GM19043 (cell line): Measurements from ENCODE around the gene LOXL4.

Experiments
- ATAC-seq: cut with Tn5 transposase; IDR thresholded peaks from one replicate; pipeline ENCODE4 v1.9.1; 2021; ENCODE audit warnings: low read depth; ENCODE audit not compliant: unreplicated experiment

Gene LOXL4

DNA sequence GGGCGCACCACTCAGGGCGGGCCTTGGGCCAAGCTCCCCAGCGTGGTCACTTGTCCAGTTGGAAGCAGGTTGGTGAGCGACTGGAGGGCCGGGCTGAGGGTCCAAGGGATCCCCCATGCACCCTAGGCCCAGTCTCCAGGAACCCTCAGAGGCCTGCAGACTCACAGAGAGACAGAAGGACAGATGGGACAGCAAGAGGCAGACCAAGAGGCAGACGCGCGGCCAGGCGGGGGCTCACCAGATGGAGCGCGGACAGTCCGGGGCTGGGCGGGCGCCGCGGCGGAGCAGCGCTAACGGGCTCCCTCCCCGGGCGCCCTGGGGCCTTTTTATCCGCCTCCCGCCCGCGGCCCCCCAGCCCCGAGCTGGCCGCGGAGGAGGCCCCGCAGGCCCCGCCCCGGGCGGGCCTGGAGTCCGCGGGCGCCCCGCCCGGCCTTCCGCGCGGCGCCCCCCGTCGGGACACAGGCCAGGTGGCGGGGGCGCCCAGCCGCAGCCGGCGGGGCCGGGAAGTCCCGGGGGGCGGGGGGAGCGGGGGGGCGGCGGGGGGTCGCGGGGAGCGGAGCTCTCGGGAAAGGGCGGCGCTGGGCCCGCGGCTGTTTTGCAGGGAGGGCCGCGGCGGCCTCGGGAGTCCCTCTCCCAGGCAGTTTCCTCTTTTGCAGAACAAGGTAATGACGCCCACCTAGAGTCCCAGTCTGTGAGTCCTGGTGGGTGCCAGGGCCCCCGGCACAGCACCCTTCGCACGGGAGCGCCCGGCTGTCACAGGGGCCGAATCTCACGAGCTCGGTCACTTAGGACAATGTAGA lies at the start of gene LOXL4:
Gene LOXL4, minus strand, starts transcription at position 301 of the 800 bp plus-strand sequence. CDS start 5,175 bp downstream, outside the sequence.
- no peak for ATAC-seq

- no peak for ATAC-seq
Observed at GRCh38 chr10:98316661-98317060, 48.7 kb upstream of the LOXL4 start.

- ATAC-seq = no peak
Observed at GRCh38 chr10:98316170-98316569, 48.2 kb upstream of the LOXL4 start.

- no peak for ATAC-seq
Observed at GRCh38 chr10:98314532-98315284, 46.7 kb upstream of the LOXL4 start.

- ATAC-seq = no peak
Observed at GRCh38 chr10:98313598-98313997, 45.6 kb upstream of the LOXL4 start.

GRCh38 chr10:98312822-98313221 lies 44.8 kb upstream of the LOXL4 start:
- ATAC-seq = no peak

DNA sequence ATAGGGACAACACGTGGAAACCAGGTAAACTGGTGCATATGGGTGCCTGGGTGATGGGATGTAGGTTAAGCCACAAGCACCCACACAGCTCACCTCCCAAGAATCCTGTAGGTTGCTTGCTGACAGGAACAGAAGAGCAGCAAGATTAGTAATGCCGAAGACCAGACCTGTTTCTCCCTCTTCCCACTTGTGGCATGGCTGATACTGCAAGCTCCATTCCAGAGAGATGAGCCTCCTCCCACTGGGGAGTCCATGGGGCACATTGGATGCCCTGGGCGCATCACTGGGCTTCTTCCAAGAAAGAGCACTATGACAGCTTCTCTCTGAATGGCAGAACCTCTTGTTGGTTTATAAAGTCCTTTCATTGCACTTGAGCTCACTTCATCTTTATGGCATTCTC lies 44.4 kb upstream of the LOXL4 start:
- no peak for ATAC-seq

DNA sequence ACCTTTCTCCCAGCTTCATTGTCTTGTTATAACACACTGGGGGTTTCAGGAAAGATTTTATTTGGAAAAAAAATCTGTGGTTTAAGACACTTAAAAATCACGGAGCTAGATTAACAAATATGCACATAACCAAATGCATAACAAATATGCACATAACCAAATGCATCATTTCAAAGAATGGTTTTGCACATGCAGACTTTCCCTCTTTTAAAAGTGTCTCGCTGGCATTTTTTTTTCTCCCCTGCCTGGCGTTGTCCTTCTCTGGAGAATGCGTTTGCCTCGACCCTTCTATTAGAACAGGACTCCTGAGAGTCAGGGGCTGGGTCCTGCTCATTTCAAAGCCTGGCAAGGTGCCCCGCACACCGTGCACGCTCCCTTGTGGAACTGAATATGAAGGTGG lies 42.7 kb upstream of the LOXL4 start:
- ATAC-seq = no peak

DNA sequence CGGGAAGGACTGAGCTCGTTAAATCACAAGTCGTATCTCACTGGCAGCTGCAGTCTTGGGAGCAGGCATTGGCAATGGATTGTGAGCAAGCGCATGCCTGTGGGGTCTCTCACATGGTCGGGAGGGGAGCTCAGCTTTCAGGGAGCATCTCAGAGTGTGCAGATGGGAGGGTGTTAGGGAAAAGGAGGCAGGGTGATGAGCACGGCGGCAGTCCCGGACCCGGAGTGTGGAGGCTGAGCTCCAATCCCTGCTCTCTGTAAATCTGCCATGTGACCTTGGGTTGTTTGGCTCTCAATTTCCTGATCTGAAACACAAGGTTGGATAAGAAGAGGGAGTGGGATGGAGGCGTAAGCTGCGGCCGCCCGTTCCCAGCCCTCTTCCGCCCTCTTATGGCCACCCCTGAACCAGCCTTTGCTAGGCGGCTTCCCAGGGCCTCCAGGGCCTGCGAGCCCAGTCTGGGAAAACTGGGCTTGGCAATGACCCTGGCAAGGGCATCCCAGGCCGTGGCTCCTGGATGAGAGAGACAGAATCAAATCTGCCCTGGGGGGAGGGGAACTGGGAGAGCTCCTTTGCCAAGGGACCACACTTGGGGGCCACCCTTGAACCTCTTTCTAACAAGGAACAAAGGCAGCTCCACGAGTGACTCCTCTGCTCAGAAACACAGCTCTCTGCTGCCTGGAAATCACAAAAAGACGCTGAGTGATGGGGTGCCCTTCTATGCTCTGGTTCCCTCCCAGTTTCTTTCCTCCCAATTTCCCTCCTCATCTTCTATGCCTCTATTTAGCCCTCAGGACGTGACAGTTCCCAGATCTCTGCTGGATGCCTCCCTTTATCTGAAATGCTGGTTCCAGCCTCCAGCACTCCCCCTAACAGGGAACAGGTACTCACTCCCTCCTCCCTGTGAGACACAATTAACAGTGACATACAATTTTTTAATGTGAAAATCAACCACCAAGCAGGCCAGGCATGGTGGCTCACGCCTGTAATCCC lies 41.7 kb upstream of the LOXL4 start:
- no peak for ATAC-seq

DNA sequence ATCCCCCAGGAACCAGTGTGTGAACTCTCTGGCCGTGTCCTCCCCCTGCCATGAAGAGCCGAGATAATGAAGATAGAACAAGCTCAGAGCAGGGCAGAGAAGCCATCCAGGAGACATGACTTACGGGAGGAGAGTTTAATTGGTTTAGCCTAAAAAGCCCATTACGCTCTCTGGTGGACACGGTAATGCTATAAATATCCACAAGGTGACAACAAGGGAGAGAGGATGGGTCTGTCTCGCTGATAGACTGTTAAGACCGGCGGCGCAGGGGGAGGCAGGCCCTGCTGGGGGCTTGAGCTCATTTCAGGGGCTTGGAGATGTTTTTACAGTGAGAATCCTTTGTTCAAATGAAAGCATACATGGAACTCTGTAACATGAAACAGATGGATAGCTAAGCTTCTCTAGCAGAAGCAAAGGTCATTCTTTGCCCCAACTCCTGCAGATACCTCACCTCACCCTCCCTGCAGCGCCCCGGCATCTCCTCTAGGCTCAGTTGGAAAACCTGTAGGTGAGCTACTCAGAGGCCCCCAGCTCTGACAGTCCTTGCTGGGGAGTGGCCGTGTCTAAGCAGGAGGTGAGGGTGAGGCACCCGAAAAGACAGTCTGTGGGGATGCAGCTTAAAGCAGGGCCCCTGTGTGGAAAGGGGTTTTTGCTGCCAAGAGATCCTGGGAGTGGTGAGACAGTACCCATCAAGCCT lies 40.8 kb upstream of the LOXL4 start:
- ATAC-seq = no peak

- no peak for ATAC-seq
Observed at GRCh38 chr10:98307916-98308541, 40.0 kb upstream of the LOXL4 start.

DNA sequence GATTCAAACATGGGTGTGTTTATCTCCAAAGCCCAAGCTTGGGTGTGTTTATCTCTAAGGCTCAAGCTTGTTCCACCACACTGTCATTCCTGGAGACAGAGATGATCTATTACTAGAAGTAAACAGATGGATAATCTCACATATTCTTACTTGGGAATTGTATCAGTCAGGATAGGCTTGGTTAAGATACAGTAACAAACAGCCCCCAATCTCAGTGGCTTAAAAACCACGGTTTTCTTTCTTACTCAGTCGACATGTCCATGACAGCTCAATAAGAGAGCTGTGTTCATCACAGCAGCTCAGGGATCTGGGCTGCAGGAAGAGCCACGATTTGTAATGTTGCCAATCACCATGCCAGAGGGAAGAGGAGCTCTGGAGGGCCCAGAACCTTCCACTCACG lies 38.5 kb upstream of the LOXL4 start:
- no peak for ATAC-seq

DNA sequence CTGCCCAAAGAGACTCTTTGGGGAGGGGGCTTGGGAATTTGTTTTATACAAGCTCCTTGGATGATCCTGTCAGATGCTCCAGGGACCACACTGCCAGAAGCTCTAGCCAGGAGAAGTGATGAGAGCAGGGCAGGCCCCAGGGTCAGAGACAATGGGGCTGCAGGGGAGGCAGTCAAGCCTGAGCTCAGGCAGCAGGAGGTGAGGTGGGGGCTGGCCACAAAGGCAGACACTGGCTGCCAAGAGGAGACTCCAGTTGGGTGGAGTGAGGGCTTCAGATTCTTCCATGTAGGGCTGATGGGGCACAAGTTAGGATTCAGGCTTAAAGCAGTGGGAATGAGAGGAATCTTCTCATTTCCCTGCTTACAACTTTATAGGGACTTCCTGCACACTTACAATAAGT lies 35.6 kb upstream of the LOXL4 start:
- ATAC-seq = no peak

GRCh38 chr10:98302741-98303365 lies 34.9 kb upstream of the LOXL4 start:
- no peak for ATAC-seq

DNA sequence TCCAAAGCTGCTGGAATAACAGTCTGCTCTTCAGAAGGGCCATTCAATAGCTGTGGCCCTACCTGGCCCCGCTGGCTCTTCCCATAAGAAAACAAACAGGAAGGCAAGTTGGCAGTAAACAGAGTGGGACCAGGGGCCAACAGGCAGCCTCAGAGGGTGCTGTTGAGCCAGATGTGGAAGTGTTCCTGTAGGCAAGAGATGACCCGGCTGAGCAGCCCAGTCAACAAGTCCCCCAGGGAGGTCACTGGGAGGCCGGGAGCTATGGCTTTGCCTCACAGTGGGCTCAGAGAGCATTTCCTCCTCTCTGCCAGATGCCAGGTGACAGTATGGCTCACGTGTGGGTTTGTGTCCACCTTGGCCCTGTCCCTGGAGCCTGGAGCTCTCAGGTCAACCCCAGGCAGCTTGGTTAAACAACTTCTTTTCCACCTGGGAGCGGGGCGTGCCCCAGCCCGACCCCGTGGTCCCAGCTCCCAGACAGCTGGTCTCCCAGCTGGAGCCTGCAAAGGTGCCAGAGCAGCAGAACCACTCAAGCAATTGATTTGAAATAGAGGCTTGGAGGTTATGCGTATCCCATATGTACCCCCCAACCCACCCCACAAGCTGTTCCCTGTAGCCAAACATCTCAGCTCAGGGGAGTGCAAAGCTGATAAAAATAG lies 33.8 kb upstream of the LOXL4 start:
- ATAC-seq = no peak

DNA sequence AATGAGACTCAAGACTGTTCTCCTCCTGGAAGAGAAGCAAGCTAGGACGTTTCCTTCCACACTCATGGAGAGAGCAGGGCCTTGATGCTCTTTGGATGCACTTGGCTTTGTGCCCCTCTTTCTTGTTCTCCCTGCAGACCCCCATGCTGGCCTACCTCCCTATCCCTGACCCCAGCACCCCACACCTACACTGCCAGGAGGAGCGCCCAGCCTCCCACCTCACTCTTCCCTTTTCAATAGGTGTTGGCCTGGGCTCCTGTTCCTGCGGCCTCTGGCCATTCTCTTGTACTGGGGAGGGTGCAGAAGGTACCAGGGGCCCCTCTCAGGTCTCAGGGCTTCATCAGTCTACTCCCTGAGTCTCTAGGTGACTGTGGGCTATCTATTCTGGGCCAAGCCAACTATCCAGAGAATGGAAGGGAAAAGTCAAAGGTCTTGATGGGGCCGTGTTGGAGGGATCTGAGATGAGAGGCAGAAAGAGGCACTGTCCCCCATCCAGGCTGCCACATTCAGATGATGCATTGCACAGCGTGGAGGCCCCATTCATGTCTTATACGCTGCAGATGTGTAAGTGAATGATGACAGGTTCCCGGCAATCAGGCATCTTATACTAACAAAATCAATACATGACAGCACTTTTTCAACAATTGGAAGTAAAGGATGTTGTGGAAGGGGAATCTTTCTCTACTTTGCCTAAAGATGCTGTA lies 32.7 kb upstream of the LOXL4 start:
- no peak for ATAC-seq

DNA sequence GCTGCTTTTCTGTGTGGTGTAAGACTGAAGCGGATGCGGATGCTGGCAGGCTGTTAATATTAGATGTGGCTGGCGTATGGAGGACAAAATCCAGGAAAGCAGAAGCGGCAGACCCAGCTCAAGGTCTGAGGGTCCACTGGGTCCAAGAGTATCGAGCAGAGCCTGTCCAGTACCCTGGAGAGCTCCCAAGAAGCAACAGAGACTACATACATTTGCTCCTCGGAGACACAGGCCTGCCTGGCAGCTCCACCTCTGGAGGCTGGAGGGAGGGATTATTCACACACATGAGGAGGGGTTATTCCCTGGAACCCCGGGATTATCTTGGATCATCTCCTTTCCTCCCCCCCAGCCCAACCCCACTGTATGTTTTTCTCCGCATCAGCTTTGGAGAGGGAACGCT lies 31.3 kb upstream of the LOXL4 start:
- no peak for ATAC-seq

DNA sequence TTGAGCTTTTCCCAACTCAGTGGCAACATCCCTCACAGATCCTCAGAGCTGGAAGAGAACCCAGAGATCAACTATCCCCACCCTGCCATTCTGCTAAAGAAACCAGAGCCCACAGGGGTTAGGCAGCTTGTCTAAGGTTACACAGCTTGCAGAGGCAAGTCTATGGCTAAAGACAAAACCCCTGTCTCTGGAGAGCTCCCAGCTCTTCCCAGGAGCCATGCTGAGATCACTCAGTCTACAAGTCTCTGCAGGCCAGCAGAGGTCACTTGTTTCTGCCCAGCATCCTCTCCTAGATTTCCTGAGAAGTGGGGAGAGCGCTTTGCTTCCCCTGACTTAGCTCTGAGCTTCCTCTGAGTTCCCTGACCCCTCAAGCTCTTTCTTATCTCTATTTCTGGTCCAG lies 28.5 kb upstream of the LOXL4 start:
- ATAC-seq = no peak
